ENCODE measurements around the gene EEF2K. TPM values are rescaled to one million over a fixed set of nuclear protein-coding genes. Genes with fewer than 3 reads are reported as not detected.

The EEF2K gene
- total RNA-seq, 1 donor from 2014 or later = 35.2 TPM

- intact Hi-C loops (cut with DNase I) = no loop called here
- peaks cover 58% of the 10 kb centered on the region for H3K36me3 ChIP-seq
- no peaks in the 10 kb centered on the region for H3K9me3 ChIP-seq
- H3K27me3 ChIP-seq (ENCODE audit: low read depth) = no peaks in the 10 kb centered on the region
- no peak for TF ChIP-seq CTCF (IDR thresholded peaks at IDR 0.05)
- ATAC-seq (no peak), DNase-seq (no peak)
- H3K4me1 ChIP-seq = peaks cover 21% of the 10 kb centered on the region
- no peak overlapping the region for H3K4me3 ChIP-seq
- no peak overlapping the region for H3K27ac ChIP-seq
Observed at GRCh38 chr16:22302776-22303363, 96.8 kb downstream of the EEF2K start.

GRCh38 chr16:22304411-22304810 is 98.3 kb downstream of the EEF2K start:
- Histone ChIP-seq H3K4me3 (no peak overlapping the region), H3K36me3 (peaks cover 73% of the 10 kb centered on the region), H3K9me3 (no peaks in the 10 kb centered on the region), H3K27ac (no peak overlapping the region), H3K4me1 (peaks cover 14% of the 10 kb centered on the region), H3K27me3 (ENCODE audit: low read depth) (no peaks in the 10 kb centered on the region)
- ATAC-seq (no peak), DNase-seq (no peak)
- no peak for TF ChIP-seq CTCF (IDR thresholded peaks at IDR 0.05)
- intact Hi-C loops (cut with DNase I) = no loop called here

- Histone ChIP-seq H3K27me3 (ENCODE audit: low read depth) (no peaks in the 10 kb centered on the region), H3K4me1 (no peaks in the 10 kb centered on the region), H3K36me3 (peaks cover 97% of the 10 kb centered on the region), H3K9me3 (no peaks in the 10 kb centered on the region), H3K4me3 (no peak overlapping the region), H3K27ac (no peak overlapping the region)
- DNase-seq (no peak), ATAC-seq (no peak)
- no peak for TF ChIP-seq CTCF (IDR thresholded peaks at IDR 0.05)
- intact Hi-C loops (cut with DNase I) = no loop called here
Observed at GRCh38 chr16:22306788-22307187, 100.7 kb downstream of the EEF2K start.

- Histone ChIP-seq H3K27ac (no peak overlapping the region), H3K36me3 (peaks cover 100% of the 10 kb centered on the region), H3K4me1 (no peaks in the 10 kb centered on the region), H3K4me3 (no peak overlapping the region), H3K27me3 (ENCODE audit: low read depth) (no peaks in the 10 kb centered on the region), H3K9me3 (no peaks in the 10 kb centered on the region)
- DNase-seq (no peak), ATAC-seq (no peak)
- TF ChIP-seq CTCF (IDR thresholded peaks at IDR 0.05) = no peak
- intact Hi-C loops (cut with DNase I) = no loop called here
Observed at GRCh38 chr16:22307838-22308237, 101.8 kb downstream of the EEF2K start.

- Histone ChIP-seq H3K9me3 (no peaks in the 10 kb centered on the region), H3K27ac (no peak overlapping the region), H3K4me1 (no peaks in the 10 kb centered on the region)
Observed at GRCh38 chr16:22308824-22309520, 102.9 kb downstream of the EEF2K start.

More at GRCh38 chr16:22308824-22309520, 102.9 kb downstream of the EEF2K start:
- TF ChIP-seq CTCF (IDR thresholded peaks at IDR 0.05) = no peak
- DNase-seq = no peak
- H3K36me3 ChIP-seq = peaks cover 100% of the 10 kb centered on the region
- intact Hi-C loops (cut with DNase I) = no loop called here
- no peaks in the 10 kb centered on the region for H3K27me3 ChIP-seq (ENCODE audit: low read depth)
- ATAC-seq = no peak
- H3K4me3 ChIP-seq = no peak overlapping the region

Measured in lower lobe of right lung (tissue), 2 donors.